Ovary (tissue), 9 donors: Measurements from ENCODE around the gene SGSH. TPM values are rescaled to one million over a fixed set of nuclear protein-coding genes. Genes with fewer than 3 reads are reported as not detected.

Experiments used
- DNase-seq, 5 donors: peaks; one replicate each; pipeline ENCODE4 v3.0.0-alpha.2; 2019 to 2020
- H3K27ac ChIP-seq, 2 donors: fragments of 200-600 bp; one replicate each; pipeline versions ENCODE4 v1.5.1 to v1.8.0; 2019 to 2022
- H3K27me3 ChIP-seq: fragments of 200-600 bp; one replicate; pipeline ENCODE4 v1.8.0; 2022
- H3K36me3 ChIP-seq: fragments of 200-600 bp; sonication (generic); one replicate; pipeline ENCODE4 v1.5.1; 2019
- H3K4me1 ChIP-seq: one replicate; pipeline ENCODE4 v1.8.1; 2013; ENCODE audit warnings: mild to moderate bottlenecking, moderate library complexity; ENCODE audit not compliant: insufficient read depth
- H3K4me3 ChIP-seq: fragments of 200-600 bp; sonication (generic); one replicate; pipeline ENCODE4 v1.5.1; 2017
- H3K9me3 ChIP-seq, 2 donors: fragments of 200-600 bp in 1 of 2; sonication (generic) in 1 of 2; one replicate each; pipeline versions ENCODE4 v1.5.1 to v1.8.1; 2013 to 2019; ENCODE audit warnings: mild to moderate bottlenecking in 1 of 2, moderate library complexity in 1 of 2
- CTCF ChIP-seq, 3 donors: fragments of 450-650 bp in 2 of 3; fragments of 200-600 bp in 1 of 3; IDR thresholded peaks; one replicate each; pipeline versions ENCODE4 v1.5.1 to v1.8.0; 2016 to 2022; ENCODE audit warnings: antibody characterized with exemption in 3 of 3, mild to moderate bottlenecking in 1 of 3
- EP300 ChIP-seq: sonication (generic); formaldehyde crosslinking; IDR thresholded peaks from one replicate; pipeline ENCODE4 v1.6.1; 2017; ENCODE audit warnings: antibody characterized with exemption
- POLR2A ChIP-seq: fragments of 450-650 bp; IDR thresholded peaks from one replicate; pipeline ENCODE4 v1.6.1; 2017; ENCODE audit warnings: antibody characterized with exemption, mild to moderate bottlenecking, moderate library complexity
- WGBS, 3 donors: extraction: QIAGEN DNeasy Blood & Tissue Kit in 1 of 3; methylation state at CpG; one replicate each; pipeline versions ENCODE4 v1.1.5 to v1.1.7; 2013 to 2017; 5-methylcytosine and 5-hydroxymethylcytosine counted together
- intact Hi-C, 4 donors: fragments of 100-400 bp; cut with DNase I; formaldehyde crosslinking; loops; one replicate each; pipeline versions ENCODE4 v1.11.0 to v1.15.1; 2022 to 2023
- polyA plus RNA-seq, 2 donors: library from polyadenylated mRNA; stranded (reverse); fragments of 200-250 nt in 1 of 2; fragments of 350-450 nt in 1 of 2; fragmentation: Illumina TruSeq in 1 of 2; extraction: RNeasy Lipid Tissue Mini Kit (QIAGEN cat#74804) in 1 of 2; gene quantifications; one replicate each; pipeline ENCODE4 v1.2.3, GENCODE V29; 2013 to 2014
- total RNA-seq, 7 donors: library from RNA; depleted of rRNA in 2 of 7; stranded (reverse); fragments of >200 nt in 2 of 7; fragmentation: NEBNext Ultra II Directional in 3 of 7; extraction: Animal tissue kit (Norgen Biotek cat#: 25700) in 3 of 7; gene quantifications; one replicate each; pipeline versions ENCODE4 v1.1.0 to v1.2.4, GENCODE V29; 2016 to 2023
- donor health status: DM: no; HTN: no; CAD: no; lungs with moderate emphysema.
- donor health status: DM: no; HTN: no; CAD: no.
- donor health status: Bipolar disorder and iron deficiency.
- donor health status: DM: yes; HTN: yes; CAD: no.
- donor health status: DM: no; HTN: no; CAD: no.
- donor health status: DM: yes; HTN: yes; CAD: no.

SGSH gene
- total and polyA plus RNA-seq, 9 donors: 10.8 to 39.9 (median 30.4) TPM

- H3K4me3 ChIP-seq: no peak overlapping the region
- no peaks in the 10 kb centered on the region for H3K9me3 ChIP-seq
- H3K36me3 ChIP-seq: no peaks in the 10 kb centered on the region
- WGBS, 3 donors: 75 to 85% (median 77%) methylated on average over 26 of the region's 26 CpGs
- no peak overlapping the region for H3K27ac ChIP-seq
- TF ChIP-seq EP300 (no peak), CTCF (IDR thresholded peaks at IDR 0.05) (no peak), POLR2A (no peak)
- no peak for DNase-seq
- H3K4me1 ChIP-seq: no peaks in the 10 kb centered on the region
- intact Hi-C loops: no loop called here
- H3K27me3 ChIP-seq: no peaks in the 10 kb centered on the region
These were observed 36.3 kb downstream of the SGSH start for GRCh38 chr17:80183581-80184422.

GRCh38 chr17:80182845-80183223 is 37.3 kb downstream of the SGSH start:
- H3K4me1 ChIP-seq: no peaks in the 10 kb centered on the region
- intact Hi-C loops: no loop called here
- no peak overlapping the region for H3K27ac ChIP-seq
- no peaks in the 10 kb centered on the region for H3K27me3 ChIP-seq
- WGBS, 3 donors: 90 to 92% (median 91%) methylated on average over 12 of the region's 12 CpGs
- H3K36me3 ChIP-seq: no peaks in the 10 kb centered on the region
- H3K9me3 ChIP-seq: no peaks in the 10 kb centered on the region
- H3K4me3 ChIP-seq: no peak overlapping the region
- no peak for DNase-seq
- TF ChIP-seq POLR2A (no peak), CTCF (IDR thresholded peaks at IDR 0.05) (no peak), EP300 (no peak)

GRCh38 chr17:80182118-80182844 is 37.9 kb downstream of the SGSH start:
- Histone ChIP-seq H3K27me3 (no peaks in the 10 kb centered on the region), H3K9me3 (no peaks in the 10 kb centered on the region), H3K27ac (no peak overlapping the region), H3K4me1 (no peaks in the 10 kb centered on the region), H3K4me3 (no peak overlapping the region), H3K36me3 (no peaks in the 10 kb centered on the region)
- WGBS, 3 donors: 84 to 85% (median 84%) methylated on average over 30 of the region's 30 CpGs
- intact Hi-C loops: no loop called here
- DNase-seq: no peak
- TF ChIP-seq EP300 (no peak), CTCF (IDR thresholded peaks at IDR 0.05) (no peak), POLR2A (no peak)

- no peak overlapping the region for H3K27ac ChIP-seq
- 83 to 92% (median 86%) methylated on average over 13 to 17 of the region's 17 CpGs for WGBS, 3 donors
- no peaks in the 10 kb centered on the region for H3K36me3 ChIP-seq
- TF ChIP-seq EP300 (no peak), CTCF (IDR thresholded peaks at IDR 0.05) (no peak), POLR2A (no peak)
- intact Hi-C loops: no loop called here
- H3K27me3 ChIP-seq: no peaks in the 10 kb centered on the region
- no peak for DNase-seq
- H3K4me1 ChIP-seq: no peaks in the 10 kb centered on the region
- H3K9me3 ChIP-seq: no peaks in the 10 kb centered on the region
- no peak overlapping the region for H3K4me3 ChIP-seq
These were observed 38.7 kb downstream of the SGSH start for GRCh38 chr17:80181431-80181830.
